Endothelial cell of umbilical vein (primary cell): Measurements from ENCODE around the gene OR10H5. TPM values are rescaled to one million over a fixed set of nuclear protein-coding genes. Genes with fewer than 3 reads are reported as not detected.

Experiments
- BruUV-seq: library from RNA; stranded (reverse); fragments of 400-500 nt; replicated peaks from 2 replicates; lab custom pipeline; 2021; lab: Mats Ljungman, UMichigan
- CTCF ChIA-PET: fragments of 300-600, 350-600 bp; sonication (Branson Sonifier 250); formaldehyde crosslinking; loops from one replicate; lab custom pipeline; 2021; ENCODE audit warnings: antibody characterized with exemption, inconsistent platforms; lab: Charles Lee
- POLR2A ChIA-PET: fragments of 300-600, 350-600 bp; sonication (Branson Sonifier 250); formaldehyde crosslinking; loops from one replicate; lab custom pipeline; 2021; ENCODE audit warnings: antibody characterized with exemption, inconsistent platforms; lab: Charles Lee
- DNase-seq: peaks from one replicate; pipeline ENCODE4 v3.0.0-alpha.2; 2011; ENCODE audit warnings: low read depth, low spot score
- FAIRE-seq: peaks from 2 replicates; lab custom pipeline; 2011; peaks lifted over from hg19 to GRCh38; lab: Jason Lieb, UNC
- H2AFZ ChIP-seq: 2 replicates; pipeline ENCODE4 v1.6.0; 2012; ENCODE audit warnings: low read depth, low read length, control low read depth, inconsistent platforms
- H3K27ac ChIP-seq: 2 replicates; pipeline ENCODE4 v1.5.1; 2011; ENCODE audit warnings: low read depth, mild to moderate bottlenecking, control low read depth, low read length, moderate library complexity; ENCODE audit not compliant: insufficient read depth
- H3K27me3 ChIP-seq, 2 experiments: 2 replicates each; pipeline versions ENCODE4 v1.6.0 to v1.6.1; 2011; ENCODE audit warnings: low read length in 2 of 2, mixed read lengths in 1 of 2; ENCODE audit not compliant: control insufficient read depth in 2 of 2, insufficient read depth in 2 of 2
- H3K36me3 ChIP-seq, 2 experiments: 2 replicates in 1 of 2; 3 replicates in 1 of 2; pipeline ENCODE4 v1.5.1; 2011; ENCODE audit warnings: low read length in 2 of 2, mild to moderate bottlenecking in 1 of 2, moderate library complexity in 1 of 2; ENCODE audit not compliant: control insufficient read depth in 2 of 2, insufficient read depth in 2 of 2; ENCODE audit errors: extremely low read depth in 1 of 2
- H3K4me1 ChIP-seq: 3 replicates; pipeline ENCODE4 v1.5.1; 2011; ENCODE audit warnings: mild to moderate bottlenecking, low read length; ENCODE audit not compliant: control insufficient read depth, insufficient read depth; ENCODE audit errors: extremely low read depth
- H3K4me2 ChIP-seq: 2 replicates; pipeline ENCODE4 v1.6.1; 2011; ENCODE audit warnings: low read length, control low read depth, mixed read lengths; ENCODE audit not compliant: insufficient read depth
- H3K4me3 ChIP-seq, 3 experiments: fragments of 200-600 bp in 1 of 3; sonication (generic), shearing (Covaris generic) in 1 of 3; replicated peaks in 1 of 3; 2 replicates each; pipeline ENCODE4 v1.5.1; 2011 to 2016; ENCODE audit warnings: control low read depth in 3 of 3, low read length in 3 of 3, mild to moderate bottlenecking in 2 of 3, inconsistent platforms in 1 of 3, low read depth in 1 of 3, moderate library complexity in 1 of 3; ENCODE audit not compliant: insufficient read depth in 1 of 3
- H3K79me2 ChIP-seq: 2 replicates; pipeline ENCODE4 v1.6.0; 2012; ENCODE audit warnings: low read length, inconsistent platforms; ENCODE audit not compliant: control insufficient read depth, insufficient read depth
- H3K9ac ChIP-seq: replicated peaks from 2 replicates; pipeline ENCODE3; 2011; ENCODE audit warnings: low read length, control low read depth; ENCODE audit not compliant: insufficient read depth; ENCODE audit errors: extremely low read depth
- H3K9me1 ChIP-seq: replicated peaks from 3 replicates; pipeline ENCODE4 v1.6.0; 2011; ENCODE audit warnings: mild to moderate bottlenecking, low read length; ENCODE audit not compliant: control insufficient read depth, insufficient read depth; ENCODE audit errors: extremely low read depth
- H3K9me3 ChIP-seq: replicated peaks from 2 replicates; pipeline ENCODE4 v1.5.1; 2012; ENCODE audit warnings: low read length, inconsistent platforms; ENCODE audit not compliant: control insufficient read depth, insufficient read depth
- H4K20me1 ChIP-seq: replicated peaks from 2 replicates; pipeline ENCODE3; 2011; ENCODE audit warnings: mild to moderate bottlenecking, low read length; ENCODE audit not compliant: control insufficient read depth, insufficient read depth; ENCODE audit errors: extremely low read depth
- EZH2 ChIP-seq: IDR thresholded peaks from 2 replicates; pipeline ENCODE4 v1.6.1; 2012; ENCODE audit warnings: borderline replicate concordance, low read depth, mild to moderate bottlenecking, moderate library complexity, low read length, inconsistent platforms; ENCODE audit not compliant: severe bottlenecking
- FOS ChIP-seq: IDR thresholded peaks from 2 replicates; pipeline ENCODE4 v1.6.1; 2011; ENCODE audit warnings: mild to moderate bottlenecking, low read length, moderate library complexity, borderline replicate concordance; ENCODE audit not compliant: insufficient read depth
- GATA2 ChIP-seq: IDR thresholded peaks from 2 replicates; pipeline ENCODE4 v1.7.0; 2011; ENCODE audit warnings: low read depth, mild to moderate bottlenecking, moderate library complexity, mixed read lengths, low read length; ENCODE audit not compliant: insufficient read length, insufficient read depth
- POLR2A ChIP-seq: IDR thresholded peaks from 2 replicates; pipeline ENCODE4 v1.6.1; 2012; ENCODE audit warnings: low read depth, mild to moderate bottlenecking, control low read depth, low read length
- dilution Hi-C: fragments of 300-500 bp; cut with MboI; formaldehyde crosslinking; loops from one replicate; pipeline ENCODE4 v1.15.0; 2019; ENCODE audit warnings: low sequenced_read_pairs; ENCODE audit not compliant: extremely low pct_ligation_motif_present
- intact Hi-C: fragments of 100-400 bp; cut with micrococcal nuclease; formaldehyde crosslinking; loops from one replicate; pipeline ENCODE4 v1.10.0; 2022
- polyA plus RNA-seq, 4 experiments: library from polyadenylated mRNA; depleted of rRNA in 3 of 4; stranded (reverse) in 3 of 4; unstranded in 1 of 4; fragments of >200 nt; gene quantifications; 2 replicates each; pipeline versions ENCODE4 v1.2.1 to v1.2.3, GENCODE V29; 2011 to 2012; ENCODE audit warnings: missing spikeins in 1 of 4
- total RNA-seq: library from RNA; stranded (reverse); gene quantifications from 2 replicates; pipeline ENCODE4 v1.2.3, GENCODE V29; 2021
- TF ChIP-seq, protein P1 (sequence below), 2 donors: IDR thresholded peaks; 1 replicate in 1 of 2; 2 replicates in 1 of 2; pipeline ENCODE4 v1.5.1; 2011; ENCODE audit warnings: low read length in 2 of 2, mild to moderate bottlenecking in 2 of 2, moderate library complexity in 2 of 2, control low read depth in 1 of 2, inconsistent platforms in 1 of 2, low read depth in 1 of 2; ENCODE audit not compliant: insufficient read depth in 1 of 2; ENCODE audit errors: extremely low read depth in 1 of 2
- TF ChIP-seq, protein P2 (sequence below): IDR thresholded peaks from 2 replicates; pipeline ENCODE4 v1.6.1; 2011; ENCODE audit not compliant: insufficient read depth, insufficient read length

The OR10H5 gene
- total and polyA plus RNA-seq, 2 donors (not counting 3 experiments of a cell fraction or from before 2014, with no cell fraction given): not detected

- CTCF ChIA-PET: no interaction called here
- H3K9me1 ChIP-seq: no peaks in the 10 kb centered on the region
- TF ChIP-seq, protein P1, sequence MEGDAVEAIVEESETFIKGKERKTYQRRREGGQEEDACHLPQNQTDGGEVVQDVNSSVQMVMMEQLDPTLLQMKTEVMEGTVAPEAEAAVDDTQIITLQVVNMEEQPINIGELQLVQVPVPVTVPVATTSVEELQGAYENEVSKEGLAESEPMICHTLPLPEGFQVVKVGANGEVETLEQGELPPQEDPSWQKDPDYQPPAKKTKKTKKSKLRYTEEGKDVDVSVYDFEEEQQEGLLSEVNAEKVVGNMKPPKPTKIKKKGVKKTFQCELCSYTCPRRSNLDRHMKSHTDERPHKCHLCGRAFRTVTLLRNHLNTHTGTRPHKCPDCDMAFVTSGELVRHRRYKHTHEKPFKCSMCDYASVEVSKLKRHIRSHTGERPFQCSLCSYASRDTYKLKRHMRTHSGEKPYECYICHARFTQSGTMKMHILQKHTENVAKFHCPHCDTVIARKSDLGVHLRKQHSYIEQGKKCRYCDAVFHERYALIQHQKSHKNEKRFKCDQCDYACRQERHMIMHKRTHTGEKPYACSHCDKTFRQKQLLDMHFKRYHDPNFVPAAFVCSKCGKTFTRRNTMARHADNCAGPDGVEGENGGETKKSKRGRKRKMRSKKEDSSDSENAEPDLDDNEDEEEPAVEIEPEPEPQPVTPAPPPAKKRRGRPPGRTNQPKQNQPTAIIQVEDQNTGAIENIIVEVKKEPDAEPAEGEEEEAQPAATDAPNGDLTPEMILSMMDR (IDR thresholded peaks at IDR 0.05; ENCODE audit: extremely low read depth in 1 of 2, insufficient read depth in 1 of 2, low read depth in 1 of 2, low read length in 2 of 2): no peak
- TF ChIP-seq EZH2 (no peak), FOS (no peak), POLR2A (no peak), GATA2 (no peak)
- TF ChIP-seq, protein P2, sequence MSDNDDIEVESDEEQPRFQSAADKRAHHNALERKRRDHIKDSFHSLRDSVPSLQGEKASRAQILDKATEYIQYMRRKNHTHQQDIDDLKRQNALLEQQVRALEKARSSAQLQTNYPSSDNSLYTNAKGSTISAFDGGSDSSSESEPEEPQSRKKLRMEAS: no peak
- BruUV-seq: no TSS peak
- POLR2A ChIA-PET: no interaction called here
- no peak within 1 kb of the TSS for H3K4me2 ChIP-seq
- H3K79me2 ChIP-seq: no peaks in the 10 kb centered on the region
- no peak within 1 kb of the TSS for H2AFZ ChIP-seq
- DNase-seq: no peak
- H3K36me3 ChIP-seq: no peaks in the 10 kb centered on the region
- FAIRE-seq: no peak
- peaks cover 3% of the 10 kb centered on the region for H3K9me3 ChIP-seq
- dilution Hi-C loops: no loop called here
- no peak within 1 kb of the TSS for H3K27ac ChIP-seq
- H3K27me3 ChIP-seq: no peaks in the 10 kb centered on the region
- no peaks in the 10 kb centered on the region for H4K20me1 ChIP-seq
- H3K9ac ChIP-seq: no peak within 1 kb of the TSS
- intact Hi-C loops: no loop called here
- H3K4me1 ChIP-seq: no peaks in the 10 kb centered on the region
- H3K4me3 ChIP-seq: no peak within 1 kb of the TSS
Observed at GRCh38 chr19:15737722-15738121, 49.7 kb upstream of the OR10H5 start, which contains the start of gene OR10H3. OR10H3 (plus strand) TSS chr19:15737985; CDS start chr19:15741393, 3,408 bp downstream.
